ENCODE data around the gene RPS15.

RPS15 gene

GRCh38 chr19:1467215-1467489, 29.0 kb downstream of the RPS15 start:
- H3K4me3 ChIP-seq (ENCODE audit: low read depth, low read length): peak overlapping the region; percentile 22
- H3K36me3 ChIP-seq (ENCODE audit: control insufficient read depth, insufficient read depth, low read length): no peaks in the 10 kb centered on the region
- no peaks in the 10 kb centered on the region for H3K4me1 ChIP-seq (ENCODE audit: control insufficient read depth, insufficient read depth, low read length)
- H3K27me3 ChIP-seq (ENCODE audit: control insufficient read depth, insufficient read depth, low read length): peaks cover 65% of the 10 kb centered on the region
- no peak overlapping the region for H3K9ac ChIP-seq (ENCODE audit: low read depth, low read length)
- H3K9me3 ChIP-seq (ENCODE audit: control insufficient read depth, insufficient read depth, low read length): no peaks in the 10 kb centered on the region

GRCh38 chr19:1467490-1468273, 29.5 kb downstream of the RPS15 start:
- no peak overlapping the region for H3K9ac ChIP-seq (ENCODE audit: low read depth, low read length)
- no peaks in the 10 kb centered on the region for H3K9me3 ChIP-seq (ENCODE audit: control insufficient read depth, insufficient read depth, low read length)
- H3K4me1 ChIP-seq (ENCODE audit: control insufficient read depth, insufficient read depth, low read length): no peaks in the 10 kb centered on the region
- no peaks in the 10 kb centered on the region for H3K36me3 ChIP-seq (ENCODE audit: control insufficient read depth, insufficient read depth, low read length)
- H3K4me3 ChIP-seq (ENCODE audit: low read depth, low read length): peak overlapping the region; percentile 22
- H3K27me3 ChIP-seq (ENCODE audit: control insufficient read depth, insufficient read depth, low read length): peaks cover 70% of the 10 kb centered on the region

GRCh38 chr19:1468274-1468820, 30.2 kb downstream of the RPS15 start:
- Histone ChIP-seq H3K9ac (ENCODE audit: low read depth, low read length) (no peak overlapping the region), H3K36me3 (ENCODE audit: control insufficient read depth, insufficient read depth, low read length) (no peaks in the 10 kb centered on the region), H3K9me3 (ENCODE audit: control insufficient read depth, insufficient read depth, low read length) (no peaks in the 10 kb centered on the region), H3K4me1 (ENCODE audit: control insufficient read depth, insufficient read depth, low read length) (no peaks in the 10 kb centered on the region), H3K4me3 (ENCODE audit: low read depth, low read length) (no peak overlapping the region), H3K27me3 (ENCODE audit: control insufficient read depth, insufficient read depth, low read length) (peaks cover 73% of the 10 kb centered on the region)

GRCh38 chr19:1468821-1469254, 30.6 kb downstream of the RPS15 start:
- H3K36me3 ChIP-seq (ENCODE audit: control insufficient read depth, insufficient read depth, low read length): no peaks in the 10 kb centered on the region
- H3K4me3 ChIP-seq (ENCODE audit: low read depth, low read length): no peak overlapping the region
- H3K9ac ChIP-seq (ENCODE audit: low read depth, low read length): no peak overlapping the region
- peaks cover 71% of the 10 kb centered on the region for H3K27me3 ChIP-seq (ENCODE audit: control insufficient read depth, insufficient read depth, low read length)
- no peaks in the 10 kb centered on the region for H3K4me1 ChIP-seq (ENCODE audit: control insufficient read depth, insufficient read depth, low read length)
- no peaks in the 10 kb centered on the region for H3K9me3 ChIP-seq (ENCODE audit: control insufficient read depth, insufficient read depth, low read length)

GRCh38 chr19:1469255-1470054, 31.3 kb downstream of the RPS15 start:
- Histone ChIP-seq H3K4me3 (ENCODE audit: low read depth, low read length) (no peak overlapping the region), H3K9me3 (ENCODE audit: control insufficient read depth, insufficient read depth, low read length) (no peaks in the 10 kb centered on the region), H3K4me1 (ENCODE audit: control insufficient read depth, insufficient read depth, low read length) (no peaks in the 10 kb centered on the region), H3K9ac (ENCODE audit: low read depth, low read length) (no peak overlapping the region), H3K36me3 (ENCODE audit: control insufficient read depth, insufficient read depth, low read length) (no peaks in the 10 kb centered on the region), H3K27me3 (ENCODE audit: control insufficient read depth, insufficient read depth, low read length) (peaks cover 68% of the 10 kb centered on the region)

GRCh38 chr19:1470055-1470304, 31.8 kb downstream of the RPS15 start:
- H3K27me3 ChIP-seq (ENCODE audit: control insufficient read depth, insufficient read depth, low read length): peaks cover 63% of the 10 kb centered on the region
- H3K9me3 ChIP-seq (ENCODE audit: control insufficient read depth, insufficient read depth, low read length): no peaks in the 10 kb centered on the region
- no peaks in the 10 kb centered on the region for H3K4me1 ChIP-seq (ENCODE audit: control insufficient read depth, insufficient read depth, low read length)
- H3K9ac ChIP-seq (ENCODE audit: low read depth, low read length): no peak overlapping the region
- no peaks in the 10 kb centered on the region for H3K36me3 ChIP-seq (ENCODE audit: control insufficient read depth, insufficient read depth, low read length)
- H3K4me3 ChIP-seq (ENCODE audit: low read depth, low read length): peak overlapping the region; percentile 48

GRCh38 chr19:1470305-1471009, 32.3 kb downstream of the RPS15 start:
- Histone ChIP-seq H3K9me3 (ENCODE audit: control insufficient read depth, insufficient read depth, low read length) (no peaks in the 10 kb centered on the region), H3K4me3 (ENCODE audit: low read depth, low read length) (peak overlapping the region; percentile 48), H3K9ac (ENCODE audit: low read depth, low read length) (no peak overlapping the region), H3K36me3 (ENCODE audit: control insufficient read depth, insufficient read depth, low read length) (no peaks in the 10 kb centered on the region), H3K4me1 (ENCODE audit: control insufficient read depth, insufficient read depth, low read length) (no peaks in the 10 kb centered on the region), H3K27me3 (ENCODE audit: control insufficient read depth, insufficient read depth, low read length) (peaks cover 58% of the 10 kb centered on the region)

GRCh38 chr19:1471010-1471514, 32.9 kb downstream of the RPS15 start:
- peak overlapping the region; percentile 48 for H3K4me3 ChIP-seq (ENCODE audit: low read depth, low read length)
- no peaks in the 10 kb centered on the region for H3K4me1 ChIP-seq (ENCODE audit: control insufficient read depth, insufficient read depth, low read length)
- no peak overlapping the region for H3K9ac ChIP-seq (ENCODE audit: low read depth, low read length)
- peaks cover 52% of the 10 kb centered on the region for H3K27me3 ChIP-seq (ENCODE audit: control insufficient read depth, insufficient read depth, low read length)
- no peaks in the 10 kb centered on the region for H3K9me3 ChIP-seq (ENCODE audit: control insufficient read depth, insufficient read depth, low read length)
- peaks cover 3% of the 10 kb centered on the region for H3K36me3 ChIP-seq (ENCODE audit: control insufficient read depth, insufficient read depth, low read length)

- no peaks in the 10 kb centered on the region for H3K9me3 ChIP-seq (ENCODE audit: control insufficient read depth, insufficient read depth, low read length)
- H3K36me3 ChIP-seq (ENCODE audit: control insufficient read depth, insufficient read depth, low read length): peaks cover 5% of the 10 kb centered on the region
- H3K4me3 ChIP-seq (ENCODE audit: low read depth, low read length): peak overlapping the region; percentile 48
- peaks cover 47% of the 10 kb centered on the region for H3K27me3 ChIP-seq (ENCODE audit: control insufficient read depth, insufficient read depth, low read length)
- H3K9ac ChIP-seq (ENCODE audit: low read depth, low read length): no peak overlapping the region
- H3K4me1 ChIP-seq (ENCODE audit: control insufficient read depth, insufficient read depth, low read length): no peaks in the 10 kb centered on the region
These were observed 33.4 kb downstream of the RPS15 start for GRCh38 chr19:1471515-1472160.

- no peaks in the 10 kb centered on the region for H3K4me1 ChIP-seq (ENCODE audit: control insufficient read depth, insufficient read depth, low read length)
- no peak overlapping the region for H3K9ac ChIP-seq (ENCODE audit: low read depth, low read length)
- H3K36me3 ChIP-seq (ENCODE audit: control insufficient read depth, insufficient read depth, low read length): peaks cover 5% of the 10 kb centered on the region
- H3K9me3 ChIP-seq (ENCODE audit: control insufficient read depth, insufficient read depth, low read length): no peaks in the 10 kb centered on the region
- H3K4me3 ChIP-seq (ENCODE audit: low read depth, low read length): no peak overlapping the region
- H3K27me3 ChIP-seq (ENCODE audit: control insufficient read depth, insufficient read depth, low read length): peaks cover 40% of the 10 kb centered on the region
These were observed 34.3 kb downstream of the RPS15 start for GRCh38 chr19:1472231-1473084.
